Fibroblast of lung (primary cell): ENCODE data around the gene TPST2. TPM values are rescaled to one million over a fixed set of nuclear protein-coding genes. Genes with fewer than 3 reads are reported as not detected.

Experiments used
- DNase-seq, 2 donors: peaks; one replicate each; pipeline versions ENCODE4 v3.0.0 to v3.0.0-alpha.2; 2010; ENCODE audit warnings: low read depth in 2 of 2
- H2AFZ ChIP-seq: 2 replicates; pipeline ENCODE4 v1.5.1; 2012; ENCODE audit warnings: low read length, control low read depth, inconsistent platforms
- H3K27ac ChIP-seq: 2 replicates; pipeline ENCODE4 v1.5.1; 2011; ENCODE audit warnings: low read length, control low read depth; ENCODE audit not compliant: insufficient read depth
- H3K27me3 ChIP-seq: 2 replicates; pipeline ENCODE4 v1.5.1; 2011; ENCODE audit warnings: mild to moderate bottlenecking, low read length; ENCODE audit not compliant: control insufficient read depth, insufficient read depth
- H3K36me3 ChIP-seq: 2 replicates; pipeline ENCODE4 v1.5.1; 2011; ENCODE audit warnings: low read length; ENCODE audit not compliant: control insufficient read depth, insufficient read depth
- H3K4me1 ChIP-seq: 2 replicates; pipeline ENCODE4 v1.5.1; 2011; ENCODE audit warnings: low read length; ENCODE audit not compliant: control insufficient read depth, insufficient read depth; ENCODE audit errors: extremely low read depth
- H3K4me2 ChIP-seq: 2 replicates; pipeline ENCODE4 v1.5.1; 2011; ENCODE audit warnings: low read length, control low read depth; ENCODE audit not compliant: insufficient read depth; ENCODE audit errors: extremely low read depth
- H3K4me3 ChIP-seq, 4 experiments: fragments of 200-600 bp in 1 of 4; sonication (generic) in 1 of 4; replicated peaks in 1 of 4; 2 replicates each; pipeline ENCODE4 v1.5.1; 2011 to 2016; ENCODE audit warnings: low read length in 4 of 4, low read depth in 3 of 4, mild to moderate bottlenecking in 3 of 4, control low read depth in 2 of 4, inconsistent platforms in 1 of 4, mixed read lengths in 1 of 4; ENCODE audit not compliant: insufficient read depth in 1 of 4; ENCODE audit errors: control extremely low read depth in 1 of 4
- H3K79me2 ChIP-seq: 2 replicates; pipeline ENCODE4 v1.5.1; 2012; ENCODE audit warnings: mild to moderate bottlenecking, low read length, inconsistent platforms; ENCODE audit not compliant: control insufficient read depth, insufficient read depth
- H3K9ac ChIP-seq: 2 replicates; pipeline ENCODE4 v1.5.1; 2011; ENCODE audit warnings: mild to moderate bottlenecking, low read length, control low read depth; ENCODE audit not compliant: insufficient read depth
- H3K9me3 ChIP-seq: 2 replicates; pipeline ENCODE4 v1.5.1; 2012; ENCODE audit warnings: low read depth, low read length; ENCODE audit not compliant: control insufficient read depth, insufficient read depth
- H4K20me1 ChIP-seq: 2 replicates; pipeline ENCODE4 v1.5.1; 2011; ENCODE audit warnings: low read length; ENCODE audit not compliant: control insufficient read depth, insufficient read depth; ENCODE audit errors: extremely low read depth
- EZH2 ChIP-seq: IDR thresholded peaks from 2 replicates; pipeline ENCODE4 v1.5.1; 2012; ENCODE audit warnings: low read length, control low read depth, mild to moderate bottlenecking; ENCODE audit errors: missing control alignments
- polyA plus RNA-seq, 2 donors: library from polyadenylated mRNA; depleted of rRNA in 1 of 2; stranded (reverse) in 1 of 2; unstranded in 1 of 2; fragments of >200 nt; gene quantifications; 2 replicates each; pipeline ENCODE4 v1.2.1, GENCODE V29; 2011 to 2012; ENCODE audit warnings: missing spikeins in 1 of 2
- total RNA-seq: library from RNA; depleted of rRNA; stranded (reverse); fragments of >200 nt; gene quantifications from 2 replicates; pipeline ENCODE4 v1.2.1, GENCODE V29; 2014
- TF ChIP-seq, protein P1 (sequence below), 2 donors: IDR thresholded peaks in 1 of 2; conservative IDR thresholded peaks in 1 of 2; 1 replicate in 1 of 2; 2 replicates in 1 of 2; pipeline ENCODE4 v1.5.1; 2011 to 2012; ENCODE audit warnings: low read length in 2 of 2, control low read depth in 1 of 2, inconsistent platforms in 1 of 2, low read depth in 1 of 2, mild to moderate bottlenecking in 1 of 2

Gene TPST2
- total and polyA plus RNA-seq, 2 donors (not counting 1 experiment from before 2014, with no cell fraction given) = 32.5 to 35.0 TPM

DNA sequence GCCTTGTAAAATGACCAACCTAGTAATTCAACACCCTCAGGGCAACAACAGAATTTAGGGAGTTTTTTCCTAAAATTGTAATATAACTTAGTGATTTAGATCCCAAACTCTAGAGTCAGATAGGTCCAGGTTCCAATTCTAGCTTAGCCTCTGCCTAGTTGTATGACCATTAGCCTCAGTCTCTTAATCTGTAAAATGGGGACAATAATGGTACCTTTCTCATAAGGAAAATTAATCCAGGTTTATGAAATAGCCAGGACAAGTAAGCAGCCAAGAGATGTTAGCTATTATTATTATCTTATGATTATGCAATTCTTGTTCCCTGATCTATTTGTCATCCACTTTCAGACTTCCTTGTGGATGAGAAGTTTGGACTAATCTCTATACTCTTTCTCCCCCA is 81.8 kb downstream of the TPST2 start:
- Histone ChIP-seq H3K4me2 (no peak overlapping the region), H3K9ac (no peak overlapping the region), H3K79me2 (peaks cover 17% of the 10 kb centered on the region), H3K4me3 (no peak overlapping the region), H3K27ac (no peak overlapping the region), H3K27me3 (no peaks in the 10 kb centered on the region), H3K36me3 (peaks cover 21% of the 10 kb centered on the region), H3K9me3 (no peaks in the 10 kb centered on the region), H3K4me1 (no peaks in the 10 kb centered on the region), H2AFZ (no peak overlapping the region), H4K20me1 (no peaks in the 10 kb centered on the region)
- TF ChIP-seq, protein P1, sequence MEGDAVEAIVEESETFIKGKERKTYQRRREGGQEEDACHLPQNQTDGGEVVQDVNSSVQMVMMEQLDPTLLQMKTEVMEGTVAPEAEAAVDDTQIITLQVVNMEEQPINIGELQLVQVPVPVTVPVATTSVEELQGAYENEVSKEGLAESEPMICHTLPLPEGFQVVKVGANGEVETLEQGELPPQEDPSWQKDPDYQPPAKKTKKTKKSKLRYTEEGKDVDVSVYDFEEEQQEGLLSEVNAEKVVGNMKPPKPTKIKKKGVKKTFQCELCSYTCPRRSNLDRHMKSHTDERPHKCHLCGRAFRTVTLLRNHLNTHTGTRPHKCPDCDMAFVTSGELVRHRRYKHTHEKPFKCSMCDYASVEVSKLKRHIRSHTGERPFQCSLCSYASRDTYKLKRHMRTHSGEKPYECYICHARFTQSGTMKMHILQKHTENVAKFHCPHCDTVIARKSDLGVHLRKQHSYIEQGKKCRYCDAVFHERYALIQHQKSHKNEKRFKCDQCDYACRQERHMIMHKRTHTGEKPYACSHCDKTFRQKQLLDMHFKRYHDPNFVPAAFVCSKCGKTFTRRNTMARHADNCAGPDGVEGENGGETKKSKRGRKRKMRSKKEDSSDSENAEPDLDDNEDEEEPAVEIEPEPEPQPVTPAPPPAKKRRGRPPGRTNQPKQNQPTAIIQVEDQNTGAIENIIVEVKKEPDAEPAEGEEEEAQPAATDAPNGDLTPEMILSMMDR (conservative IDR thresholded peaks at IDR 0.05 in 1 of 2, IDR thresholded peaks at IDR 0.05 in 1 of 2; ENCODE audit: low read depth in 1 of 2, low read length in 2 of 2) = no peak
- TF ChIP-seq EZH2 = no peak
- no peak for DNase-seq

DNA sequence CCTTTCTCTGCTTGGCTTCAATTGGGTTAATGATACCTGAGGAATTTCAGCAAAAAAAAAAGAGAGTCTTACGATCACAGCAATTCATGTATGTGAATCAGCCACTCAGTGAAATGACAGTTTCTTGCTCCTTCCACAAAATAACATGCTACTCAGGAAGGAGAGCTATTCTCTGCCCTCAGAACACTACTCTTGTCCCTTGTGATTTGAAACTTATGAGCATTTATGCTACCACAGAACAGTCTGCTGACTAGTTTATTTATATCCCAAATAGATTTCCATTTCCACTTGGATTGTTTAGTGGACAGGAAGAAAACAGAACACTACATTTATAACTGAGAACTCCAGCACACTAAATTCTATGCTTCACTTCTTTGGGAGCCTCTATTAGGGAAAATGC is 86.2 kb downstream of the TPST2 start:
- Histone ChIP-seq H3K4me3 (no peak overlapping the region), H3K4me2 (no peak overlapping the region), H3K27ac (no peak overlapping the region), H2AFZ (no peak overlapping the region), H3K27me3 (no peaks in the 10 kb centered on the region), H4K20me1 (no peaks in the 10 kb centered on the region), H3K79me2 (no peaks in the 10 kb centered on the region), H3K36me3 (peaks cover 22% of the 10 kb centered on the region), H3K9ac (no peak overlapping the region), H3K9me3 (no peaks in the 10 kb centered on the region), H3K4me1 (no peaks in the 10 kb centered on the region)
- TF ChIP-seq, protein P1 (conservative IDR thresholded peaks at IDR 0.05 in 1 of 2, IDR thresholded peaks at IDR 0.05 in 1 of 2; ENCODE audit: low read depth in 1 of 2, low read length in 2 of 2) = no peak
- TF ChIP-seq EZH2 = no peak
- DNase-seq = no peak

DNA sequence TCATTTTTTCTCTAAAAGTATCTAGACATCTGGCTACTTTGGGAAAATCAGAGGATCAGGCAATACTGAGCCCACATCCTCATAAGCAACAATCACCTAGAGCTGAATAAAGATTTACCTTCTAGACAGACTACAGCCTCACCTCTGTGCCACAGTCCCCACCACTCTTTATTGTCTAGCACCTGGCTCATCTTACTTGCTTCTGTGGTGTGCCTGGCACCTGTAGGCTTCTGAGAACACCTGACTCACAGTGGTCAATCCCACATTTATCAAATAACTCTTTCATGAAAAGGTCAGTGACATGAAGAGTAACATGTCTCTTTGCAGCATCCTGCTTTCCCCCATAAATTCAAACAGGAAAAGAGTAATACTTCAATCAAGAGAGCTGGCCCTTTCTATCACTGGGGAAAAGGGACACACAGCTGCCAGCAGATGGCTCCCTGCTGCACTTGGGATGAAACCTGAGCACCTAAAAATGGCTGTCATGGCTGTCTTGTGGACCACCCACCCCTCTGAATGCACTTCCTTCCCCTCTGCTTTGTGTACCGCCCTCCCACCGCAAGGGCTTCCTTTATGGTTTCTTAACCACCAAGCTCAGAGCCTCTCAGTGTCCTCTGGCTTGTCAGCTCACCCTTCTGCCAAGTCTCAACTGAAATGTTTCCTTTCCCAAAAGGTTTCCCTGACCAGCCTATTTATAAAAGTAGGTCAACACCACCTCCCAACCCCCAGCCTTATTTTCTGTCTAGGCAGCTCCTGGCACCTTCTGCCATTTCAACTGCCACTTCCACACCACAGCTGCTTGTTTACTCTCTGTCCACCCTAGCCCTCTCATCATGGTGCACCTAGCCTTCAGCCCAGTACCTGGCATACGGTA is 87.0 kb downstream of the TPST2 start:
- no peak overlapping the region for H3K4me2 ChIP-seq
- H4K20me1 ChIP-seq = no peaks in the 10 kb centered on the region
- no peak overlapping the region for H2AFZ ChIP-seq
- no peak overlapping the region for H3K4me3 ChIP-seq
- no peaks in the 10 kb centered on the region for H3K9me3 ChIP-seq
- H3K27me3 ChIP-seq = no peaks in the 10 kb centered on the region
- DNase-seq = peak; percentile 53 to 57
- H3K36me3 ChIP-seq = peaks cover 22% of the 10 kb centered on the region
- no peak overlapping the region for H3K9ac ChIP-seq
- H3K27ac ChIP-seq = no peak overlapping the region
- H3K79me2 ChIP-seq = no peaks in the 10 kb centered on the region
- no peak for TF ChIP-seq EZH2
- TF ChIP-seq, protein P1 (conservative IDR thresholded peaks at IDR 0.05 in 1 of 2, IDR thresholded peaks at IDR 0.05 in 1 of 2; ENCODE audit: low read depth in 1 of 2, low read length in 2 of 2) = peak; percentile 48 to 66
- no peaks in the 10 kb centered on the region for H3K4me1 ChIP-seq
